GM12873 (cell line): ENCODE data around the gene ZDBF2.

Experiments used
- TF ChIP-seq, protein P1 (sequence below): IDR thresholded peaks from 2 replicates; pipeline ENCODE4 v1.5.1; 2012; ENCODE audit warnings: low read depth, mild to moderate bottlenecking, moderate library complexity, low read length, control low read depth; ENCODE audit not compliant: insufficient read depth; ENCODE audit errors: missing control alignments

ZDBF2 gene

DNA sequence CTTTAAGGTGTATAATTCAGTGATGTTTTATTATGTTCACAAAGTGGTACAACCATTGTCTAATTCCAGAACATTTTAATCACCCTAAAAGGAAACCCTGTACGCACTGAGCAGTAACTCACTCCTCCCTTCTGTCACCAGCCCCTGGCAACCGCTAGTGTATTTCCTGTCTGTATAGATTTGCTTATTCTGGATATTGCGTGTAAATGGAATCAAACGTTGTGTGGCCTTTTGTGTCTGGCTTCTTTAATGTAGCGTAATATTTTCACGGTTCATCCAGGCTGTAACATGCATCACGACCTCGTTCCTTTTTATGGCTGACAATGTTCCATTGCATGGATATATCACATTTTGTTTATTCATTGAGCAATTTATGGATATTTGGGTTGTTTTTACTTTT lies 8.3 kb downstream of the ZDBF2 start:
- TF ChIP-seq, protein P1, sequence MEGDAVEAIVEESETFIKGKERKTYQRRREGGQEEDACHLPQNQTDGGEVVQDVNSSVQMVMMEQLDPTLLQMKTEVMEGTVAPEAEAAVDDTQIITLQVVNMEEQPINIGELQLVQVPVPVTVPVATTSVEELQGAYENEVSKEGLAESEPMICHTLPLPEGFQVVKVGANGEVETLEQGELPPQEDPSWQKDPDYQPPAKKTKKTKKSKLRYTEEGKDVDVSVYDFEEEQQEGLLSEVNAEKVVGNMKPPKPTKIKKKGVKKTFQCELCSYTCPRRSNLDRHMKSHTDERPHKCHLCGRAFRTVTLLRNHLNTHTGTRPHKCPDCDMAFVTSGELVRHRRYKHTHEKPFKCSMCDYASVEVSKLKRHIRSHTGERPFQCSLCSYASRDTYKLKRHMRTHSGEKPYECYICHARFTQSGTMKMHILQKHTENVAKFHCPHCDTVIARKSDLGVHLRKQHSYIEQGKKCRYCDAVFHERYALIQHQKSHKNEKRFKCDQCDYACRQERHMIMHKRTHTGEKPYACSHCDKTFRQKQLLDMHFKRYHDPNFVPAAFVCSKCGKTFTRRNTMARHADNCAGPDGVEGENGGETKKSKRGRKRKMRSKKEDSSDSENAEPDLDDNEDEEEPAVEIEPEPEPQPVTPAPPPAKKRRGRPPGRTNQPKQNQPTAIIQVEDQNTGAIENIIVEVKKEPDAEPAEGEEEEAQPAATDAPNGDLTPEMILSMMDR = no peak

GRCh38 chr2:206287197-206287596 lies 12.7 kb downstream of the ZDBF2 start:
- TF ChIP-seq, protein P1 = no peak

- TF ChIP-seq, protein P1 = no peak
Measured at GRCh38 chr2:206289391-206289790, 14.9 kb downstream of the ZDBF2 start.

DNA sequence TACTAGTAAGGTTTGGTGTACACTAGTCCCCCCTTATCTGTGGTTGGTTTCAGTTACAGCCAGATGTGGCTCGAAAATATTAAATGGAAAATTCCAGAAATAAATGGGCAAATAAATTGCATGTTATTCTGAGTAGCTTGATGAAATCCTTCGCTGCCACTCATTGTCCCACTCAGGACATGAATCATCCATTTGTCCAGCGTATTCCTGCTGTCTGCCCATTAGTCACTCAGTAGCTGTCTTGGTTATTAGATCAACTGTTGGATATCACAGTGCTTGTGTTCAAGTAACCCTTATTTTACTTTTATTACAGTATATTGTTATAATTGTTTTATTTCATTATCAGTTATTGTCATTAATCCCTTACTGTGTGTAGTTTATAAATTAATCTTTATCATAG lies 21.7 kb downstream of the ZDBF2 start:
- TF ChIP-seq, protein P1 = no peak

GRCh38 chr2:206305523-206306245 lies 31.2 kb downstream of the ZDBF2 start:
- TF ChIP-seq, protein P1 = no peak

DNA sequence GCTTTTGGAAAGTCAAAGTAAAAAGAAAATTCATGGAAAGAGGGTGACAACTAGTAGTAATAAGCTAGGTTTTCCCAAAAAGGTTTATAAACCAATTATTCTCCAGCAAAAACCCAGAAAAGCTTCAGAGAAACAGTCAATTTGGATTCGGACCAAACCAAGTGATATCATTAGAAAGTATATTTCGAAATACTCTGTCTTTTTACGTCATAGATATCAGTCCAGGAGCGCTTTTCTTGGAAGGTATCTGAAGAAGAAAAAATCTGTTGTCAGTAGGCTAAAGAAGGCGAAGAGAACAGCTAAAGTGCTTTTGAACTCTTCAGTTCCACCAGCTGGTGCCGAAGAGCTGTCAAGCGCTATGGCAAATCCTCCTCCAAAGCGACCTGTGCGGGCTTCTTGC lies 36.6 kb downstream of the ZDBF2 start:
- TF ChIP-seq, protein P1 = no peak

DNA sequence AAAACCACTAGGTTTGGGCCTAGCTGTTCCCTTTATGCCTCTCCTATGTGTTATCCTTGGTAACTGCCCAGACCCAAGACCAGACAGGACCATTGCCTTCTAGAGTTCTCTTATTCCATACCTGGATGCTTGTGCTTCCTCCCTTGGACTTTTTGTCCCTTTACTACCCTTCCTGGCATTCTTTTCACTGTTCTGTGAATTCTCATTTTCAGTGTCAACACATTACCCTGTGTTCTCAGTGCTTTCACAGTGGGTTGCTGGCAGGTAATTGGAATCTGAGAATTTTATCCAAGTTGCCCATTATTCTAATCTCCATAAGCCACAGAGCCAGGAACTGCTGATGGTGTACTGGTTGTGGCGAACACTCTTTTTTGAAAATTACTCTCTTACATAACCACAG lies 41.7 kb downstream of the ZDBF2 start:
- TF ChIP-seq, protein P1 = no peak
